Measurements from ENCODE around the gene CTIF. TPM values are rescaled to one million over a fixed set of nuclear protein-coding genes. Genes with fewer than 3 reads are reported as not detected.

Gene CTIF
- total RNA-seq, 1 donor from 2014 or later, result 4.2 TPM

- intact Hi-C loops (cut with micrococcal nuclease), result no loop called here
These were observed 372.2 kb downstream of the CTIF start for GRCh38 chr18:48910972-48911545.

Other genes with a start within 250 kb of the CTIF start
- 0.81 and 0.98 TPM in 2 replicates for gene ZBTB7C, start 129.6 kb upstream of the CTIF start, total RNA-seq